Fibroblast of lung (primary cell): ENCODE data around the gene ITPA.

Experiments used
- CTCF ChIP-seq, 2 donors: IDR thresholded peaks in 1 of 2; conservative IDR thresholded peaks in 1 of 2; 1 replicate in 1 of 2; 2 replicates in 1 of 2; pipeline ENCODE4 v1.5.1; 2011 to 2012; ENCODE audit warnings: low read length in 2 of 2, control low read depth in 1 of 2, inconsistent platforms in 1 of 2, low read depth in 1 of 2, mild to moderate bottlenecking in 1 of 2
- EZH2 ChIP-seq: IDR thresholded peaks from 2 replicates; pipeline ENCODE4 v1.5.1; 2012; ENCODE audit warnings: low read length, control low read depth, mild to moderate bottlenecking; ENCODE audit errors: missing control alignments

DNA sequence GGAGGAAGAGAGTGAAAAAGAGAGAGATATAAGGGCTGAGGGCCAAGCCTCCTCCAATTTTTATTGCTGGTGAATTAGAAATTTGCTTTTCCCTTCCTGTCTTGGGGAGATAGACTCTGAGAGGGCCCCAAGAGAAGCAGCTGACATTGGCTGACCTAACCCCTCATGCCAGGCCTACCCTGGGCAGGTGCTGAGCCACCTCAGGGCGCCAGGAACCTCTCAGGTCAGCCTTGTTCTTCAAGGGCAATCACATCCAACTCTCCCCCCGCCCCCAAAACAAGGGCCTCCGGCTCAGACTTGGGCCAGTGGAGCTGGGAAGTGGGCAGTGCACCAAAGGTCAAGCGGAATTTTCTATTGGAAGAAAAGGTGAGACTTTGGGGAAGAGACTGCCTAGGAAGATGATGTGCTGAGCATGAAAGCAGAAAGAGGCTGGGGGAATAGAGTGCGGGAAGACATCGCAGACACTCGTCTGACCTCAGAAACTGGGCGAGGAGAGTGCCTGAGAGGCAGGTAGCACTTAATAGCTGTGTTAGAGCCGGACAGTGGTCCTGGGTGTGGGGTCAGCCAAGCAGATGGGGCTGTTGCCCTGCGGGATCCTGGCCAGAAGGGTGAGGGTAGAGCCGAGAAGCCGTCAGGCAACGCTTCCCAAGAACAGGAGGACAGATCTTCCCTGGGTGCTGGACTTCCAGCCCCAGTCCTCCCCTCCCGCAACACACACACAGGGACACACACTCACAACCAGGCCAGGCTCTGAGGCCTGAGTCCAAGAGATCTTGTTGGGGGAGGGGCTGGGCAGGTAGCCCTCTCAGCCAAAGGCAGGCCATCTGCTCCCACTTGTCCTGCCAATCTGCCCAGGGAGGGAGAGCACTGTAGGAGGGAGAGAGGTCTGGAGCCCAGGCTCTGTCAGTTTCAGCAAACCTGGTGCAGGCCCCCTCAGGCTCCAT is 45.9 kb upstream of the ITPA start:
- TF ChIP-seq EZH2 (no peak), CTCF (conservative IDR thresholded peaks at IDR 0.05 in 1 of 2, IDR thresholded peaks at IDR 0.05 in 1 of 2; ENCODE audit: low read depth in 1 of 2, low read length in 2 of 2) (no peak)
